HepG2 (cell line): ENCODE measurements around the gene FGD5.

Source experiments
- CEBPB ChIP-seq: IDR thresholded peaks from 2 replicates; pipeline ENCODE4 v1.6.1; 2011; ENCODE audit warnings: low read depth, low read length, improper control_type of control experiment, borderline replicate concordance
- E2F2 ChIP-seq: sonication (generic); formaldehyde crosslinking; IDR thresholded peaks from 2 replicates; pipeline ENCODE4 v1.4.0; 2020; ENCODE audit warnings: missing genetic modification reagents, borderline replicate concordance
- HMGXB4 ChIP-seq, 2 experiments: sonication (generic) in 1 of 2; formaldehyde crosslinking in 1 of 2; IDR thresholded peaks; 2 replicates each; pipeline versions ENCODE4 v1.4.0 to v1.6.1; 2018 to 2020; ENCODE audit warnings: missing genetic modification reagents in 2 of 2, borderline replicate concordance in 1 of 2, low read depth in 1 of 2, mild to moderate bottlenecking in 1 of 2, missing biosample characterization in 1 of 2
- KDM5A ChIP-seq: fragments of 200-600 bp; sonication (generic); IDR thresholded peaks from 2 replicates; pipeline ENCODE4 v1.7.0; 2018; ENCODE audit warnings: antibody characterized with exemption, mild to moderate bottlenecking, low read length, borderline replicate concordance
- MTF1 ChIP-seq: sonication (generic); formaldehyde crosslinking; IDR thresholded peaks from 2 replicates; pipeline ENCODE4 v1.5.0; 2020; ENCODE audit warnings: missing genetic modification reagents
- PAX8 ChIP-seq: sonication (generic); formaldehyde crosslinking; IDR thresholded peaks from 2 replicates; pipeline ENCODE4 v1.8.0; 2022; ENCODE audit warnings: mild to moderate bottlenecking, missing genetic modification reagents, borderline replicate concordance
- RAD21 ChIP-seq: fragments of 450-650 bp; formaldehyde crosslinking; IDR thresholded peaks from 2 replicates; pipeline ENCODE4 v1.5.0; 2020; ENCODE audit warnings: mild to moderate bottlenecking
- RERE ChIP-seq: IDR thresholded peaks from 2 replicates; pipeline ENCODE4 v1.6.1; 2016; ENCODE audit warnings: low read depth, missing genetic modification reagents, missing compliant biosample characterization
- REST ChIP-seq, 2 experiments: IDR thresholded peaks; 2 replicates each; pipeline ENCODE4 v1.6.1; 2011 to 2012; ENCODE audit warnings: low read length in 2 of 2, borderline replicate concordance in 1 of 2, low read depth in 1 of 2, mild to moderate bottlenecking in 1 of 2, moderate library complexity in 1 of 2
- SMC3 ChIP-seq: IDR thresholded peaks from 2 replicates; pipeline ENCODE4 v1.6.1; 2011; ENCODE audit warnings: low read length, improper control_type of control experiment
- ZBTB34 ChIP-seq: sonication (generic); formaldehyde crosslinking; IDR thresholded peaks from 2 replicates; pipeline ENCODE4 v1.8.0; 2022; ENCODE audit warnings: mild to moderate bottlenecking, missing genetic modification reagents
- ZNF703 ChIP-seq: sonication (generic); formaldehyde crosslinking; IDR thresholded peaks from 2 replicates; pipeline ENCODE4 v1.5.1; 2020; ENCODE audit warnings: missing genetic modification reagents, mild to moderate bottlenecking, moderate library complexity, borderline replicate concordance
- ZSCAN22 ChIP-seq: sonication (generic); formaldehyde crosslinking; IDR thresholded peaks from 2 replicates; pipeline ENCODE4 v1.4.0; 2020; ENCODE audit warnings: mild to moderate bottlenecking, missing genetic modification reagents

- TF ChIP-seq E2F2 (CRISPR knock-in tag) (no peak), SMC3 (no peak), HMGXB4 (CRISPR knock-in tag; IDR thresholded peaks at IDR 0.05; ENCODE audit: borderline replicate concordance in 1 of 2, low read depth in 1 of 2) (no peak), ZBTB34 (CRISPR knock-in tag) (no peak), CEBPB (no peak), ZNF703 (CRISPR knock-in tag) (no peak), PAX8 (CRISPR knock-in tag) (no peak), ZSCAN22 (CRISPR knock-in tag) (no peak), KDM5A (no peak), RERE (CRISPR knock-in tag) (no peak), REST (IDR thresholded peaks at IDR 0.05; ENCODE audit: borderline replicate concordance in 1 of 2, low read depth in 1 of 2, low read length in 2 of 2) (no peak), MTF1 (CRISPR knock-in tag) (no peak), RAD21 (CRISPR knock-in tag) (no peak)
These were observed 120.2 kb downstream of the FGD5 start for GRCh38 chr3:14938954-14939353.
